Fibroblast of the aortic adventitia (primary cell): ENCODE results near the gene ETV3L. TPM values are rescaled to one million over a fixed set of nuclear protein-coding genes. Genes with fewer than 3 reads are reported as not detected.
"Not testable (repeated sequence)": the region's sequence is repeated elsewhere in the genome, so short reads cannot be mapped to it uniquely, and the experiment has no call there.

Experiments used
- DNase-seq: peaks from one replicate; pipeline ENCODE4 v3.0.0-alpha.2; 2010; ENCODE audit warnings: low read depth
- H3K4me3 ChIP-seq: 2 replicates; pipeline ENCODE4 v1.5.1; 2011; ENCODE audit warnings: low read depth, mild to moderate bottlenecking, control low read depth, low read length, moderate library complexity
- CTCF ChIP-seq: IDR thresholded peaks from 2 replicates; pipeline ENCODE4 v1.5.1; 2011; ENCODE audit warnings: mild to moderate bottlenecking, low read length, control low read depth, inconsistent platforms; ENCODE audit not compliant: insufficient read depth
- total RNA-seq: library from RNA; depleted of rRNA; stranded (reverse); fragments of >200 nt; gene quantifications from 2 replicates; pipeline ENCODE4 v1.2.3, GENCODE V29; 2012; ENCODE audit warnings: low replicate concordance

ETV3L gene
- total RNA-seq, 1 donor: not detected

- no peak for TF ChIP-seq CTCF
- DNase-seq: peak; percentile 74
- H3K4me3 ChIP-seq: no peak overlapping the region
Measured at GRCh38 chr1:157105988-157106812, 6.6 kb upstream of the ETV3L start.

DNA sequence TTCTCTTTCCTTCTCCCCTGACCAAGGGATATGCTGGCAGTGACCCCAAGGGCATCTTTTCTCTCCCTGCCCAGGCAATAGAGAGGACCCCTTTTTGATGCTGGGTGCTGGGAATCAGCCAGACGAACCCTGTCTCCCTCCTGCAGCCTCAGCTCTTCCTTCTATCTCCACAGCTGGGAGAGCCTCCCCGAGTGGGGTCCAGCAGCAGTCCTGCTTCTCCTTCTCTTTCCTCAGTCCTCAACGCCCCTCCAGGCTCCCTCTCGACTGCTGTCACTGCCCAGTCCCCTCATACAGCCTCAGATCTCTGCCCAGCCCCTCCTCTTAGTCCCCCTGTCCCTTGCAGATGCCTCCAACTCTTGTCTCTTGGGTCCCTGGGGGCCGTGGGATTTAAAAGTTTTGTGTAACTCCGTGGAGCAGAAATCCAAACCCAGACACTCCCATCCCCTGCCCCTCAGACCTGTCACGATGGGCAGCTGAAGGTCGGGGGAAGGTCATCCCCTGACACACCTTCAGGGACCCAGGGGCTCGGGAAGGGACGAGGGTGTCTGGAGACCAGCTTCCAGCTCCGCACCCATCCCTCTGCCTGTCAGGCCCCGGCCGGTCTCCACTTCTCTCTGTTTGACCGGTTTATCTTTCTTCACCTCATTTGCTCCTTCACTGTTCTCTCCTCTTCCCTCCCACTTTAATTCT, 5.8 kb upstream of the ETV3L start:
- DNase-seq: no peak
- no peak overlapping the region for H3K4me3 ChIP-seq
- no peak for TF ChIP-seq CTCF

DNA sequence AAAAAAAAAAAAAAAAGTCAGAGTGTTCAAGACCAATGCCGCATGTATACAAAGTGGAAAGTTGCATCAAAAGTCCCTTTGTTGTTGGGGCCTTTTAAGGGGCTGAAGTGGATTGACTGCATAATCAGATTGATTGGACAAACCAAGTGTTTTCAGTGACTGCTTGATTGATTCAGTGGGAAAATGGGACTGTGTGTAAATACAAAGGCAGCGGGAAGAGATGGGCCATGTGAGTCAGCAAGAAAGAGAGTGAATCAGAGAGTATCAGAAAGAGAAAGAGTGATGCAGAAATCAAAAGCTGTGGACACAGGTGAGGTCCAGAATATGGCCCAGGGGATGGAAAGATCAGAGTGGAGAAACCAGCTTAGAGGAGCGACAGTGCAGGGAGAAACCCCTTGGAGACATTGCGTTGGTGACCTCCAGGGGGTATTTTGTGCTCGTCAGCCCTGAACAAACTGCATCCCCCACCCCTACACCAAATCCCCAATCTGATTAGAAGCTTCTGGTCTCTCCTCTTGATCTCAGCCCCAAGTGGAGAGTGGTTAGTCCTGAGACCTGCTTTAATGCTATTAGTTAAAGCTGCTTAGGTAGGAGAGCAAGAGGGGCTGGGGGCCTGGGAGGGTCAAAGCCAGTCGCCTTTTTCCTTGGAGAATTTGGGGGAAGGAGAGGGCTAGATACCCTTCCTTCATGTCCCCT, 5.1 kb upstream of the ETV3L start:
- peak; percentile 12 for DNase-seq
- H3K4me3 ChIP-seq: no peak overlapping the region
- TF ChIP-seq CTCF: no peak

DNA sequence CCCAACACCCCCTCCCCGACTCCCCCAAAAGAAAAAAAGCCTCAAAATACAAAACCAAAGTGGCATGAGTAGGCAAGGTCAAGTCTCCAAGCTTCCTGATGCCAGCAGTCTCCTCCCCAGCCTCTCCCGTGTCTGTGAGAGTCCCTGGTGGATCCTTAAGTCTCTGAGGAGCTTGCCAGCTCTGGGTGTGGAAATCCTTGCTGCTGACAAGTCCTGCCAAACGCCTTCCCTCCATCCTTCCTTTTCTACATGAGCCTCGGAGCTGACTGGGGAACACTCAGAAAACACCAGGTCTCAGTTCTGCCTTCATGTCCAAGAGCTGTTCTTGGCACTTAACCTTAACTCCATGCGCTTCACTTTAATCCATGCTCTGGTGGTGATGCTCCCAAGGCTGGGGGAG, 3.7 kb upstream of the ETV3L start:
- no peak for TF ChIP-seq CTCF
- no peak overlapping the region for H3K4me3 ChIP-seq
- no peak for DNase-seq

DNA sequence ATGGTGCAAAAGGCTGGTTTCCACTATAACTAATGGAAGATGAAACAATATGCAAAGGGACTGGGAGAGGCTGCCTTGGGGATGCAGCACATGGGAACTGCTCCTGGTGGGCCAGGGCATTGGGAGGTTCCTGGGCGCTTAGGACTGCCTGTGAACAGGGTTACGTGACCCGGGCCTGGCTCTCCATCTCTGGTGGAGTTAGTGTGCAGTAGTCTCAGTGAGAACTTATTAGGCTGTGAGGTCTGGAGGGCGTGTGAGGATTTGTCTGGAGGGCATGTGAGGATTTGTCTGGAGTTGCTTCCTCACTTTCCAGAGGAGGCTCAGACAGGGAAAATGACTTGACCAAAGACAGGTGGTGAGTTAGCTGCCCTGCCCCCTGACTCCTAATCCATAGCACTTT, 1.5 kb upstream of the ETV3L start:
- no peak for TF ChIP-seq CTCF
- no peak overlapping the region for H3K4me3 ChIP-seq
- DNase-seq: no peak

DNA sequence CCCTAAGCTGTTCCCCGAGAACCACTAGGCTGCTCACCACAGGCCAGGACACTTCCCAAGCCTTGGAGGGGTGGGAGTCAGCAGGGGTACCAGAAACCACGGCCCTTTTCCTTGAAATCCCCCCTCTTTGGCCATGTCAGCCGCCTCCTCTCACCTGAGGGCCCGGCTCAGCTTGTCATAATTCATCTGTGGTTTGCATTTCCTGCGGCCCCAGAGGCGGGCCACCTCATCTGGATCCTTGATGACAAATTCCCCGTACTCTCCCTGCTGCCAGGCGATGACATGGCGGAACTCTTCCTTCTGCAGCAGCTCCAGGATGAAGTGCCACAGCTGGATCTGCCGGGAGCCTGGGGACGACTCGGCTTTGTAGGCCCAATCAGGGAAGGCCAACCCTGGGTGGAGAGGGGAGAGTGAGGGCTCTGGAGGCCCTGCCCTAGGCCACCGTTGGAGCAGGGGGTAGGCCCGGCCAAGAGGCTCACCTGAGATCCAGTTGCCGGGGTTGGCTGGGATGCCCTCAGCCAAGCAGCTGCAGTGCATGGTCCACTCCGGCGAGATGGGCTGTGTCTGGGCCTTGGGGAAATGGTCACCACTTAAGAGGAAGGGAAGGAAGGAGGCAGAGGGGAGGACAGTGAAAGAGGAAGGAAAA, 498 bp downstream of the ETV3L start:
- H3K4me3 ChIP-seq, DNase-seq: not testable (repeated sequence)
